SU-DHL-6 (cell line): ENCODE results near the gene PTPRC.

ENCODE experiments used
- H2AFZ ChIP-seq: fragments of 200-600 bp; sonication (generic); 2 replicates; pipeline ENCODE4 v1.6.1; 2014; ENCODE audit warnings: low read depth, mild to moderate bottlenecking, moderate library complexity, mixed read lengths, antibody characterized with exemption, low read length; ENCODE audit not compliant: severe bottlenecking
- H3F3A ChIP-seq: fragments of 200-600 bp; shearing (Covaris generic); 2 replicates; pipeline ENCODE4 v1.6.0; 2016; ENCODE audit warnings: antibody characterized with exemption, mild to moderate bottlenecking; ENCODE audit not compliant: insufficient read depth
- H3K27ac ChIP-seq: fragments of 200-600 bp; sonication (generic); 2 replicates; pipeline ENCODE4 v1.5.1; 2016; ENCODE audit warnings: low read depth, mild to moderate bottlenecking, low read length, moderate library complexity, mixed read lengths
- H3K27me3 ChIP-seq: fragments of 200-600 bp; sonication (generic), shearing (Covaris generic); 2 replicates; pipeline ENCODE4 v1.6.0; 2014; ENCODE audit warnings: mild to moderate bottlenecking, low read length
- H3K36me3 ChIP-seq: fragments of 200-600 bp; sonication (generic); 2 replicates; pipeline ENCODE4 v1.6.1; 2014; ENCODE audit warnings: mild to moderate bottlenecking, low read length, mixed read lengths
- H3K4me2 ChIP-seq: fragments of 300-600, 200-600 bp; shearing (Covaris generic), sonication (generic); 2 replicates; pipeline ENCODE4 v1.6.0; 2014; ENCODE audit warnings: low read length, low read depth, mild to moderate bottlenecking; ENCODE audit not compliant: poor library complexity, severe bottlenecking
- H3K4me3 ChIP-seq: fragments of 200-600 bp; sonication (generic); 2 replicates; pipeline ENCODE4 v1.5.1; 2014; ENCODE audit warnings: antibody characterized with exemption, low read length, mild to moderate bottlenecking, mixed read lengths; ENCODE audit not compliant: insufficient read depth, poor library complexity, severe bottlenecking
- H3K79me2 ChIP-seq: fragments of 200-600 bp; sonication (generic); 2 replicates; pipeline ENCODE4 v1.6.1; 2014; ENCODE audit warnings: mild to moderate bottlenecking, low read length, moderate library complexity; ENCODE audit not compliant: insufficient read depth
- H3K9ac ChIP-seq: fragments of 200-600 bp; sonication (generic); 2 replicates; pipeline ENCODE4 v1.7.0; 2014; ENCODE audit warnings: mild to moderate bottlenecking, low read length
- H3K9me2 ChIP-seq: fragments of 200-600 bp; sonication (generic); replicated peaks from 2 replicates; pipeline ENCODE4 v1.6.1; 2014; ENCODE audit warnings: low read length; ENCODE audit not compliant: insufficient read depth
- H3K9me3 ChIP-seq: fragments of 200-600 bp; sonication (generic); 2 replicates; pipeline ENCODE4 v1.6.1; 2014; ENCODE audit warnings: low read length, mixed read lengths; ENCODE audit not compliant: insufficient read depth
- H4K20me1 ChIP-seq: fragments of 200-600 bp; sonication (generic); 2 replicates; pipeline ENCODE4 v1.6.1; 2014; ENCODE audit warnings: low read depth, mild to moderate bottlenecking, antibody characterized with exemption, low read length, moderate library complexity, mixed read lengths
- EZH2phosphoT487 ChIP-seq: fragments of 200-600 bp; sonication (generic), shearing (Covaris generic); conservative IDR thresholded peaks from 2 replicates; pipeline ENCODE4 v1.6.1; 2018; ENCODE audit warnings: mild to moderate bottlenecking, antibody characterized with exemption, low read length, moderate library complexity, mixed read lengths
- TF ChIP-seq, protein P1 (sequence below): fragments of 200-600 bp; sonication (generic); IDR thresholded peaks from one replicate; pipeline ENCODE4 v1.5.1; 2017; ENCODE audit warnings: antibody characterized with exemption, mild to moderate bottlenecking, low read length, moderate library complexity; ENCODE audit not compliant: insufficient read depth, poor library complexity, severe bottlenecking

PTPRC gene

GRCh38 chr1:198638894-198639635 lies at the start of gene PTPRC:
Gene PTPRC, plus strand, starts transcription at chr1:198639040. Its CDS starts 229 bp downstream, at chr1:198639269.
- H3K36me3 ChIP-seq = peaks cover 38% of the 10 kb centered on the region
- H3K9ac ChIP-seq = peak within 1 kb of the TSS; percentile 70
- no peaks in the 10 kb centered on the region for H3K9me2 ChIP-seq
- no peaks in the 10 kb centered on the region for H4K20me1 ChIP-seq
- H2AFZ ChIP-seq = peak within 1 kb of the TSS; percentile 2
- peaks cover 94% of the 10 kb centered on the region for H3K79me2 ChIP-seq
- H3K4me3 ChIP-seq = peak within 1 kb of the TSS; percentile 94
- H3K4me2 ChIP-seq = peak within 1 kb of the TSS; percentile 99
- H3K27ac ChIP-seq = peak within 1 kb of the TSS; percentile 100
- no peaks in the 10 kb centered on the region for H3K27me3 ChIP-seq
- TF ChIP-seq, protein P1, sequence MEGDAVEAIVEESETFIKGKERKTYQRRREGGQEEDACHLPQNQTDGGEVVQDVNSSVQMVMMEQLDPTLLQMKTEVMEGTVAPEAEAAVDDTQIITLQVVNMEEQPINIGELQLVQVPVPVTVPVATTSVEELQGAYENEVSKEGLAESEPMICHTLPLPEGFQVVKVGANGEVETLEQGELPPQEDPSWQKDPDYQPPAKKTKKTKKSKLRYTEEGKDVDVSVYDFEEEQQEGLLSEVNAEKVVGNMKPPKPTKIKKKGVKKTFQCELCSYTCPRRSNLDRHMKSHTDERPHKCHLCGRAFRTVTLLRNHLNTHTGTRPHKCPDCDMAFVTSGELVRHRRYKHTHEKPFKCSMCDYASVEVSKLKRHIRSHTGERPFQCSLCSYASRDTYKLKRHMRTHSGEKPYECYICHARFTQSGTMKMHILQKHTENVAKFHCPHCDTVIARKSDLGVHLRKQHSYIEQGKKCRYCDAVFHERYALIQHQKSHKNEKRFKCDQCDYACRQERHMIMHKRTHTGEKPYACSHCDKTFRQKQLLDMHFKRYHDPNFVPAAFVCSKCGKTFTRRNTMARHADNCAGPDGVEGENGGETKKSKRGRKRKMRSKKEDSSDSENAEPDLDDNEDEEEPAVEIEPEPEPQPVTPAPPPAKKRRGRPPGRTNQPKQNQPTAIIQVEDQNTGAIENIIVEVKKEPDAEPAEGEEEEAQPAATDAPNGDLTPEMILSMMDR = no peak
- no peak for TF ChIP-seq EZH2phosphoT487
- H3K9me3 ChIP-seq = no peaks in the 10 kb centered on the region
- peaks cover 76% of the 10 kb centered on the region for H3F3A ChIP-seq

DNA sequence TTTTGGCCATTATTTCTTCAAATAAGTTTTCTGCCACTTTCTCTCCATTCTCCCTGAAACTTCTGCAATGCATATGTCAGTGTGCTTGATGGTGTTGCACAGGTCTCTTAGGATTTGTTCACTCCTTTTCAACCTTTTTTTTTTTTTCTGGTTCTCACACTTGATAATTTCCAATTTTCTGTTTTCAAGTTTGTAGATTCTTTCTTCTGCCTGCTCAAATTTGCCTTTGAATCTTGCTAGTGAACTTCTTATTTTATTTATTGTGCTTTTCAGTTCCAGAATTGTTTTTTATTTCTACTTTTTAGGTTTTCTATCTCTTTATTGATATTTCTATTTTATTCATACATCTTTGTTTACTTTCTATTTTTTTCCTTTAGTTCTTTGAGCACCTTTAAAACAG lies 48.4 kb upstream of the PTPRC start:
- Histone ChIP-seq H3K9ac (no peak overlapping the region), H3K79me2 (peaks cover under 1% of the 10 kb centered on the region; the same call in 1 of the 2 replicates), H3K36me3 (peaks cover 29% of the 10 kb centered on the region), H3K4me3 (no peak overlapping the region), H4K20me1 (no peaks in the 10 kb centered on the region), H3K9me3 (peaks cover 12% of the 10 kb centered on the region; the same call in 1 of the 2 replicates), H3K9me2 (no peaks in the 10 kb centered on the region), H3K27ac (no peak overlapping the region), H3K4me2 (no peak overlapping the region), H3F3A (peaks cover 28% of the 10 kb centered on the region), H2AFZ (no peak overlapping the region), H3K27me3 (no peaks in the 10 kb centered on the region)
- TF ChIP-seq, protein P1 = no peak
- TF ChIP-seq EZH2phosphoT487 = no peak

DNA sequence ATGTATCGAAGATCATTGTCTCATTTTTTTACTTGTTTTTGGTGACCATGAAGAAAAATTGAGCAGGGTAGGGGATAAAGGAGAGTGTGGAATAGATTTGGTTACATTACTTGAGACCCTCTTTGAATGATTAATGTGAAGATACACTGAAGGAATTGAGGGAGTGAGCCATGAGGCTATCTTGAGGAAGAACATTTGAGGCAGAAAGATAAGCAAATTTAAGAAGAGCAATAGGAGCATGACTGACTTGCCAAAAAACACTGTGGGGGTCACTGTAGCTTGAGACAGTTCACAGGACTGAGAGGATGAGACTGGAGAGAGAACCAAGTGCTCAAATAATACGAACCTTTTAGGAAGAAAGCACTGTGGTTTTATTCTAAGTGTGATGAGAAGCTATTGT lies 43.1 kb upstream of the PTPRC start:
- H3K27ac ChIP-seq = peak overlapping the region; percentile 92
- peaks cover 25% of the 10 kb centered on the region for H3K36me3 ChIP-seq
- H3K79me2 ChIP-seq = peaks cover 33% of the 10 kb centered on the region
- H3K27me3 ChIP-seq = no peaks in the 10 kb centered on the region
- no peak for TF ChIP-seq EZH2phosphoT487
- TF ChIP-seq, protein P1 = no peak
- H4K20me1 ChIP-seq = no peaks in the 10 kb centered on the region
- H3F3A ChIP-seq = peaks cover 47% of the 10 kb centered on the region
- H3K4me2 ChIP-seq = peak overlapping the region; percentile 100
- H3K4me3 ChIP-seq = no peak overlapping the region
- peak overlapping the region; percentile 77; the same call in 1 of the 2 replicates for H3K9ac ChIP-seq
- H3K9me2 ChIP-seq = no peaks in the 10 kb centered on the region
- H3K9me3 ChIP-seq = no peaks in the 10 kb centered on the region; the same call in 1 of the 2 replicates
- no peak overlapping the region for H2AFZ ChIP-seq
